Astrocyte (in vitro differentiated cells and primary cell): Measurements from ENCODE around the gene KRTAP4-11. TPM values are rescaled to one million over a fixed set of nuclear protein-coding genes. Genes with fewer than 3 reads are reported as not detected.
"Not testable (repeated sequence)": the region's sequence is repeated elsewhere in the genome, so short reads cannot be mapped to it uniquely, and the experiment has no call there.

Experiments used
- DNase-seq: peaks from one replicate; pipeline ENCODE4 v3.0.0-alpha.2; 2010; ENCODE audit warnings: low read depth
- FAIRE-seq: peaks from 2 replicates; lab custom pipeline; 2011; peaks lifted over from hg19 to GRCh38; lab: Jason Lieb, UNC
- H2AFZ ChIP-seq: 2 replicates; pipeline ENCODE4 v1.6.0; 2012; ENCODE audit warnings: low read depth, low read length, inconsistent platforms
- H3K27ac ChIP-seq: 2 replicates; pipeline ENCODE4 v1.5.1; 2011; ENCODE audit warnings: low read depth, low read length, inconsistent platforms
- H3K27me3 ChIP-seq: 2 replicates; pipeline ENCODE4 v1.6.0; 2011; ENCODE audit warnings: low read length, inconsistent platforms; ENCODE audit not compliant: insufficient read depth
- H3K36me3 ChIP-seq: 2 replicates; pipeline ENCODE4 v1.5.1; 2011; ENCODE audit warnings: low read length, inconsistent platforms; ENCODE audit not compliant: insufficient read depth
- H3K4me1 ChIP-seq: 2 replicates; pipeline ENCODE4 v1.5.1; 2011; ENCODE audit warnings: low read length, inconsistent platforms; ENCODE audit not compliant: insufficient read depth
- H3K4me2 ChIP-seq: 2 replicates; pipeline ENCODE4 v1.6.0; 2012; ENCODE audit warnings: low read length, inconsistent platforms
- H3K4me3 ChIP-seq: 2 replicates; pipeline ENCODE4 v1.5.1; 2011; ENCODE audit warnings: low read depth, mild to moderate bottlenecking, low read length, inconsistent platforms; ENCODE audit not compliant: insufficient read depth
- H3K79me2 ChIP-seq: 2 replicates; pipeline ENCODE4 v1.6.0; 2012; ENCODE audit warnings: mild to moderate bottlenecking, low read length, inconsistent platforms; ENCODE audit not compliant: insufficient read depth
- H3K9ac ChIP-seq: 2 replicates; pipeline ENCODE4 v1.6.0; 2012; ENCODE audit warnings: mild to moderate bottlenecking, low read length, inconsistent platforms
- H3K9me3 ChIP-seq: 2 replicates; pipeline ENCODE4 v1.5.1; 2012; ENCODE audit warnings: low read depth, mild to moderate bottlenecking, low read length, inconsistent platforms; ENCODE audit not compliant: insufficient read depth
- H4K20me1 ChIP-seq: 2 replicates; pipeline ENCODE4 v1.6.0; 2012; ENCODE audit warnings: low read length, inconsistent platforms; ENCODE audit not compliant: insufficient read depth
- H3K27ac Mint-ChIP-seq: one replicate; pipeline ENCODE4 v1.8.0; 2021; ENCODE audit warnings: mild to moderate bottlenecking, mixed read lengths; ENCODE audit not compliant: unreplicated experiment
- H3K27me3 Mint-ChIP-seq: one replicate; pipeline ENCODE4 v1.8.0; 2021; ENCODE audit warnings: low read depth, mixed read lengths; ENCODE audit not compliant: unreplicated experiment
- H3K36me3 Mint-ChIP-seq: one replicate; pipeline ENCODE4 v1.8.0; 2021; ENCODE audit warnings: low read depth, mixed read lengths; ENCODE audit not compliant: unreplicated experiment
- H3K4me1 Mint-ChIP-seq: one replicate; pipeline ENCODE4 v1.8.0; 2021; ENCODE audit warnings: low read depth, mixed read lengths; ENCODE audit not compliant: unreplicated experiment
- H3K4me3 Mint-ChIP-seq: one replicate; pipeline ENCODE4 v1.8.0; 2021; ENCODE audit warnings: mild to moderate bottlenecking, moderate library complexity, mixed read lengths; ENCODE audit not compliant: unreplicated experiment
- H3K9me3 Mint-ChIP-seq: one replicate; pipeline ENCODE4 v1.8.0; 2021; ENCODE audit warnings: mild to moderate bottlenecking, mixed read lengths; ENCODE audit not compliant: unreplicated experiment
- CTCF ChIP-seq: IDR thresholded peaks from 2 replicates; pipeline ENCODE4 v1.5.1; 2011; ENCODE audit warnings: low read depth, mild to moderate bottlenecking, inconsistent platforms, low read length, moderate library complexity; ENCODE audit not compliant: insufficient read depth
- EZH2 ChIP-seq: IDR thresholded peaks from 2 replicates; pipeline ENCODE4 v1.6.1; 2012; ENCODE audit warnings: mild to moderate bottlenecking, low read length, inconsistent platforms; ENCODE audit not compliant: insufficient read depth
- total RNA-seq: library from RNA; stranded (reverse); gene quantifications from 2 replicates; pipeline ENCODE4 v1.2.1, GENCODE V29; 2021

Gene KRTAP4-11
- total RNA-seq, 1 donor from 2014 or later = not detected

DNA sequence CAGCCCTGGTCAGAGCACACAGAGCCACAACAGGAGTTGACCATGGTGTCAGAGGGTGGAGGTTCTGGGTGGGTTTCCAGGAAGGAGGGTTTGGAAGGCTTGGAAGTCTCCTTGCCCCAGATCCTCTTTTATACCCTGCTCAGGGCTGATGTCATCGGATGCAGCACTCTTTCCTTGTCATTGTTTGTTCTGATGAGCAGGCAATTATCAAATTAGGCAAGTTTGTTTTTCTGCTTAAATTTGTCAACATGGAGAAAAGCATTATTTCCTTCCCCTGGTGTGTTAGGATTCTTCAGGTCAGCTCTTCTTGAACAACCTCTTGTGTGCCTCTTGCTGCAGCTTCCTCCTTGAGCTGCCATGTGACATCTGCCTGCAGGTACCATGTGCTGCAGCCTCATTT lies 42.5 kb upstream of the KRTAP4-11 start, which contains the start of gene KRTAP4-4:
Gene KRTAP4-4 (minus strand): TSS at position 101 of the 400 bp plus-strand sequence. CDS start 57 bp downstream, at position 44.
- Histone ChIP-seq H3K27ac (no peak within 1 kb of the TSS), H4K20me1 (no peaks in the 10 kb centered on the region), H3K9me3 (no peaks in the 10 kb centered on the region), H3K4me1 (no peaks in the 10 kb centered on the region), H3K27me3 (no peaks in the 10 kb centered on the region), H3K36me3 (no peaks in the 10 kb centered on the region), H3K9ac (no peak within 1 kb of the TSS), H3K4me2 (no peak within 1 kb of the TSS), H2AFZ (no peak within 1 kb of the TSS), H3K4me3 (no peak within 1 kb of the TSS), H3K79me2 (no peaks in the 10 kb centered on the region)
- Mint-ChIP-seq H3K4me3 (no peak within 1 kb of the TSS), H3K27ac (no peak within 1 kb of the TSS), H3K9me3 (peaks cover 2% of the 10 kb centered on the region), H3K27me3 (peaks cover 6% of the 10 kb centered on the region), H3K36me3 (no peaks in the 10 kb centered on the region), H3K4me1 (no peaks in the 10 kb centered on the region)
- DNase-seq (no peak), FAIRE-seq (no peak)
- no peak for TF ChIP-seq EZH2
- no peak for TF ChIP-seq CTCF

- H3K4me1 Mint-ChIP-seq, H3K27me3 ChIP-seq, H3K36me3 Mint-ChIP-seq, H3K27ac Mint-ChIP-seq, H3K9me3 Mint-ChIP-seq, H3K27ac ChIP-seq, H3K4me1 ChIP-seq, FAIRE-seq, H3K27me3 Mint-ChIP-seq, H3K4me3 ChIP-seq, H3K36me3 ChIP-seq, H3K9me3 ChIP-seq, H3K9ac ChIP-seq, H3K4me3 Mint-ChIP-seq, H4K20me1 ChIP-seq, DNase-seq, H3K79me2 ChIP-seq, H2AFZ ChIP-seq, H3K4me2 ChIP-seq: not testable (repeated sequence)
Observed at GRCh38 chr17:41160190-41160589, 42.0 kb upstream of the KRTAP4-11 start.

- no peak for FAIRE-seq
- no peaks in the 10 kb centered on the region for H3K79me2 ChIP-seq
Observed at GRCh38 chr17:41153856-41154255, 35.7 kb upstream of the KRTAP4-11 start.

More at GRCh38 chr17:41153856-41154255, 35.7 kb upstream of the KRTAP4-11 start:
- H3K36me3 ChIP-seq = no peaks in the 10 kb centered on the region
- no peak overlapping the region for H3K27ac Mint-ChIP-seq
- H3K4me1 Mint-ChIP-seq = no peaks in the 10 kb centered on the region
- H3K9me3 ChIP-seq = no peaks in the 10 kb centered on the region
- H4K20me1 ChIP-seq = no peaks in the 10 kb centered on the region
- no peaks in the 10 kb centered on the region for H3K27me3 ChIP-seq
- DNase-seq = no peak
- no peak for TF ChIP-seq CTCF
- TF ChIP-seq EZH2 = no peak
- no peak overlapping the region for H3K4me3 Mint-ChIP-seq
- H3K4me2 ChIP-seq = no peak overlapping the region
- no peak overlapping the region for H3K4me3 ChIP-seq
- H2AFZ ChIP-seq = no peak overlapping the region
- no peak overlapping the region for H3K9ac ChIP-seq
- no peak overlapping the region for H3K27ac ChIP-seq
- no peaks in the 10 kb centered on the region for H3K4me1 ChIP-seq
- peaks cover 5% of the 10 kb centered on the region for H3K27me3 Mint-ChIP-seq
- no peaks in the 10 kb centered on the region for H3K9me3 Mint-ChIP-seq
- no peaks in the 10 kb centered on the region for H3K36me3 Mint-ChIP-seq
